ENCODE data around the gene KCNK7. TPM values are rescaled to one million over a fixed set of nuclear protein-coding genes. Genes with fewer than 3 reads are reported as not detected.
A peak's percentile ranks its signal among the peaks of the same experiment; 100 is the strongest.

Gene KCNK7
- total and polyA plus RNA-seq, 2 donors (not counting 3 experiments of a cell fraction or from before 2014, with no cell fraction given), result 0.17 to 0.60 TPM

- intact Hi-C loops (cut with micrococcal nuclease), result loop anchor here (1.0 kb wide), 4 partner anchors 8 to 193 kb away; partner anchors contain the start of genes NEAT1 and SIPA1
- Histone ChIP-seq H3K27ac (ENCODE audit: insufficient read depth, low read depth, low read length) (peak within 1 kb of the TSS; percentile 88), H2AFZ (ENCODE audit: low read depth, low read length) (peak within 1 kb of the TSS; percentile 36), H3K79me2 (ENCODE audit: control insufficient read depth, insufficient read depth, low read length) (peaks cover 55% of the 10 kb centered on the region), H3K4me1 (ENCODE audit: control insufficient read depth, extremely low read depth, insufficient read depth, low read length) (peaks cover 39% of the 10 kb centered on the region), H3K36me3 (ENCODE audit: control insufficient read depth in 2 of 2, extremely low read depth in 1 of 2, insufficient read depth in 2 of 2, low read length in 2 of 2) (peaks cover 0 to 31% of the 10 kb centered on the region in 2 experiments), H3K4me3 (replicated peaks in 1 of 3; ENCODE audit: insufficient read depth in 1 of 3, low read depth in 1 of 3, low read length in 3 of 3) (peak within 1 kb of the TSS; percentile 81 to 90 (median 87)), H3K27me3 (ENCODE audit: control insufficient read depth in 2 of 2, insufficient read depth in 2 of 2, low read length in 2 of 2) (no peaks in the 10 kb centered on the region), H3K4me2 (ENCODE audit: insufficient read depth, low read length) (peak within 1 kb of the TSS; percentile 88), H4K20me1 (replicated peaks; ENCODE audit: control insufficient read depth, extremely low read depth, insufficient read depth, low read length) (no peaks in the 10 kb centered on the region), H3K9me1 (replicated peaks; ENCODE audit: control insufficient read depth, extremely low read depth, insufficient read depth, low read length) (no peaks in the 10 kb centered on the region), H3K9me3 (replicated peaks; ENCODE audit: control insufficient read depth, insufficient read depth, low read length) (no peaks in the 10 kb centered on the region), H3K9ac (replicated peaks; ENCODE audit: extremely low read depth, insufficient read depth, low read length) (peak within 1 kb of the TSS; percentile 74)
- CTCF ChIA-PET, result interaction anchor here (0.8 to 6.2 kb wide), 15 partner anchors 9 to 273 kb away, joined by 3 to 54 read pairs (median 3); partner anchors contain the start of genes FAM89B, FIBP, KCNK7 and SIPA1
- no TSS peak for BruUV-seq (replicated peaks)
- POLR2A ChIA-PET, result interaction anchor here (0.6 to 1.2 kb wide), 2 partner anchors 10 to 193 kb away, joined by 3 read pairs; partner anchors contain the start of gene NEAT1
- no peak for TF ChIP-seq JUN (IDR thresholded peaks at IDR 0.05; ENCODE audit: borderline replicate concordance, insufficient read depth, insufficient read length, low read depth)
- TF ChIP-seq POLR2A (IDR thresholded peaks at IDR 0.05; ENCODE audit: low read depth, low read length), result peak; percentile 59
- TF ChIP-seq FOS (IDR thresholded peaks at IDR 0.05; ENCODE audit: borderline replicate concordance, insufficient read depth, low read length), result no peak
- TF ChIP-seq EZH2 (IDR thresholded peaks at IDR 0.05; ENCODE audit: borderline replicate concordance, low read depth, low read length, severe bottlenecking), result no peak
- peak; percentile 63 for TF ChIP-seq POLR2AphosphoS5 (IDR thresholded peaks at IDR 0.05; ENCODE audit: insufficient read depth, low read depth, low read length)
- no peak for TF ChIP-seq GATA2 (IDR thresholded peaks at IDR 0.05; ENCODE audit: insufficient read depth, insufficient read length, low read depth, low read length)
- TF ChIP-seq MAX (IDR thresholded peaks at IDR 0.05; ENCODE audit: insufficient read depth, insufficient read length), result no peak
- dilution Hi-C loops (cut with MboI; ENCODE audit: extremely low pct_ligation_motif_present, low sequenced_read_pairs), result no loop called here
- FAIRE-seq (peak; percentile 100), DNase-seq (ENCODE audit: low read depth, low spot score) (peak; percentile 100)
Observed at GRCh38 chr11:65615229-65615949, 19.8 kb upstream of the KCNK7 start, which contains the start of gene PCNX3. TSS of gene PCNX3 (plus strand) at chr11:65615776. CDS start at chr11:65616312, 536 bp downstream.

Measured in endothelial cell of umbilical vein (primary cell).